Left lung (tissue), 10 donors: ENCODE data around the gene DCXR. TPM values are rescaled to one million over a fixed set of nuclear protein-coding genes. Genes with fewer than 3 reads are reported as not detected.
A peak's percentile ranks its signal among the peaks of the same experiment; 100 is the strongest.

Experiments used
- ATAC-seq: fragments of 200-7000 bp; cut with Tn5 transposase; one replicate; pipeline ENCODE4 v1.9.1; 2020; ENCODE audit warnings: moderate library complexity
- DNase-seq, 4 donors: peaks; one replicate each; pipeline ENCODE4 v3.0.0-alpha.2; 2013 to 2020
- H3K27ac ChIP-seq, 2 donors: fragments of 200-600 bp; sonication (generic) in 1 of 2; one replicate each; pipeline versions ENCODE4 v1.5.0 to v1.8.0; 2020 to 2021
- H3K27me3 ChIP-seq, 2 donors: fragments of 200-600 bp; sonication (generic) in 1 of 2; one replicate each; pipeline versions ENCODE4 v1.5.0 to v1.8.0; 2020 to 2021
- H3K36me3 ChIP-seq, 2 donors: fragments of 200-600 bp; sonication (generic) in 1 of 2; one replicate each; pipeline versions ENCODE4 v1.5.0 to v1.8.0; 2020 to 2021
- H3K4me1 ChIP-seq, 2 donors: fragments of 200-600 bp; one replicate each; pipeline ENCODE4 v1.8.0; 2021
- H3K4me3 ChIP-seq, 2 donors: fragments of 200-600 bp; sonication (generic) in 1 of 2; one replicate each; pipeline versions ENCODE4 v1.5.0 to v1.8.0; 2020 to 2021; ENCODE audit warnings: mild to moderate bottlenecking in 1 of 2
- H3K9me3 ChIP-seq, 2 donors: fragments of 200-600 bp; sonication (generic) in 1 of 2; one replicate each; pipeline versions ENCODE4 v1.5.0 to v1.8.0; 2020 to 2021
- intact Hi-C, 2 donors: fragments of 100-400 bp; cut with DNase I; formaldehyde crosslinking; loops; one replicate each; pipeline versions ENCODE4 v1.11.2 to v1.14.2; 2022
- polyA plus RNA-seq, 6 donors: library from polyadenylated mRNA; unstranded; fragments of 120-200 nt; gene quantifications; one replicate each; pipeline ENCODE4 v1.2.1, GENCODE V29; 2013; ENCODE audit not compliant: insufficient read length in 6 of 6
- total RNA-seq, 2 donors: library from RNA; stranded (reverse); fragmentation: NEBNext Ultra II Directional; extraction: Animal tissue kit (Norgen Biotek cat#: 25700); gene quantifications; one replicate each; pipeline ENCODE4 v1.2.1, GENCODE V29; 2021
- TF ChIP-seq, protein P1 (sequence below), 2 donors: fragments of 200-600 bp; sonication (generic) in 1 of 2; IDR thresholded peaks; one replicate each; pipeline versions ENCODE4 v1.5.0 to v1.8.0; 2021; ENCODE audit warnings: antibody characterized with exemption in 2 of 2
- donor health status: DM: no; HTN: yes; CAD: no.
- donor health status: DM: no; HTN: no; CAD: no.

Gene DCXR
- total and polyA plus RNA-seq, 8 donors = 56.0 to 152 (median 79.4) TPM

GRCh38 chr17:82053556-82054263 is 16.2 kb upstream of the DCXR start:
- no peak for ATAC-seq
- peak in 1 of 4 donors; percentile 68 for DNase-seq
- TF ChIP-seq, protein P1, sequence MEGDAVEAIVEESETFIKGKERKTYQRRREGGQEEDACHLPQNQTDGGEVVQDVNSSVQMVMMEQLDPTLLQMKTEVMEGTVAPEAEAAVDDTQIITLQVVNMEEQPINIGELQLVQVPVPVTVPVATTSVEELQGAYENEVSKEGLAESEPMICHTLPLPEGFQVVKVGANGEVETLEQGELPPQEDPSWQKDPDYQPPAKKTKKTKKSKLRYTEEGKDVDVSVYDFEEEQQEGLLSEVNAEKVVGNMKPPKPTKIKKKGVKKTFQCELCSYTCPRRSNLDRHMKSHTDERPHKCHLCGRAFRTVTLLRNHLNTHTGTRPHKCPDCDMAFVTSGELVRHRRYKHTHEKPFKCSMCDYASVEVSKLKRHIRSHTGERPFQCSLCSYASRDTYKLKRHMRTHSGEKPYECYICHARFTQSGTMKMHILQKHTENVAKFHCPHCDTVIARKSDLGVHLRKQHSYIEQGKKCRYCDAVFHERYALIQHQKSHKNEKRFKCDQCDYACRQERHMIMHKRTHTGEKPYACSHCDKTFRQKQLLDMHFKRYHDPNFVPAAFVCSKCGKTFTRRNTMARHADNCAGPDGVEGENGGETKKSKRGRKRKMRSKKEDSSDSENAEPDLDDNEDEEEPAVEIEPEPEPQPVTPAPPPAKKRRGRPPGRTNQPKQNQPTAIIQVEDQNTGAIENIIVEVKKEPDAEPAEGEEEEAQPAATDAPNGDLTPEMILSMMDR (IDR thresholded peaks at IDR 0.05) = no peak
- Histone ChIP-seq H3K27ac (no peak overlapping the region), H3K4me3 (peak overlapping the region in 1 of 2 donors; percentile 75), H3K27me3 (no peaks in the 10 kb centered on the region), H3K9me3 (no peaks in the 10 kb centered on the region), H3K4me1 (peaks cover 17 to 41% of the 10 kb centered on the region in 2 donors), H3K36me3 (peaks cover 0 to 68% of the 10 kb centered on the region in 2 donors)
- intact Hi-C loops = no loop called here

DNA sequence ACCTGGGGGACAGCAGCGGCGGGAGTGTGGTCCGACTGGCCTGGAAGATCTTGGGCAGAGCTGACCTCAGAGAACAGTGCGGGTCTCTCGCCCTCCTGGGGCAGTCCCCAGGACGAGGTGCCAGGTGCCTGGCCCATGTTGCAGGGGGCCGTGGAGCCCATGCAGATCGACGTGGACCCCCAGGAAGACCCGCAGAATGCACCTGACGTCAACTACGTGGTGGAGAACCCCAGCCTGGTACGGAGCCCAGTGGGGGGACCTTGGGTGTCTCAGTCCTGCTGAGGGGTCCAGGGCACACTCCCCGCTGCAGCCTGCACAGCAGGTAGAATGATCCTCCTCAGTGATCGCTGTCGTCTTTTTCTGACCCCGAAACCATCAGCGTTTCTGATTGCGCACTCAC is 15.6 kb upstream of the DCXR start:
- intact Hi-C loops = no loop called here
- H3K4me3 ChIP-seq = peak overlapping the region in 1 of 2 donors; percentile 75
- ATAC-seq = no peak

DNA sequence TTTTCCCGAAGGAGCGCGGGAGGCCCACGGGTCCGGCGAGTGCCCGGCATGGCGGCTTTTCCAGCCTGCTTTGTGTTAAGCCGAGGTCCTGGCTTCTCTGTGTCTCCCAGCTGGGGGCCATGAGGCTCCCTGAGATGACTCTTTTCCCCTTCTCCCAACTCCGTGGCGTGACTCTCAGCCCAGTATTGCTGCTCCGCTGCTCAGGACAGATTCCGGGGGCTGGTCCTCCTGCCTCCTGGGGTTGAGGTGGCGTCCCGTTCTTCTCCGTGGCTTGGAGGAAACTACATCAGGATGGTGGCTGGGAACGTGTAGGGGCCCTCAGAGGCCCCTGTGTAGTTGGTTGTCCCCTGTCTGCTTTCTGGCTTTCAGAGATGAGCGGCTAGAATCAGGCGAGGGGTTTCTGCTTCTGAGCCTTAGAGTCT is 15.2 kb upstream of the DCXR start:
- Histone ChIP-seq H3K9me3 (no peaks in the 10 kb centered on the region), H3K36me3 (peaks cover 0 to 68% of the 10 kb centered on the region in 2 donors), H3K4me3 (peak overlapping the region; percentile 75 to 87), H3K27ac (no peak overlapping the region), H3K4me1 (peaks cover 17 to 41% of the 10 kb centered on the region in 2 donors), H3K27me3 (no peaks in the 10 kb centered on the region)
- intact Hi-C loops = no loop called here
- TF ChIP-seq, protein P1 (IDR thresholded peaks at IDR 0.05) = no peak
- no peak for ATAC-seq
- DNase-seq = no peak

More for the DNA sequence above, 15.6 kb upstream of the DCXR start:
- TF ChIP-seq, protein P1 (IDR thresholded peaks at IDR 0.05) = no peak
- Histone ChIP-seq H3K4me1 (peaks cover 17 to 41% of the 10 kb centered on the region in 2 donors), H3K27me3 (no peaks in the 10 kb centered on the region), H3K36me3 (peaks cover 0 to 68% of the 10 kb centered on the region in 2 donors), H3K27ac (no peak overlapping the region), H3K9me3 (no peaks in the 10 kb centered on the region)
- DNase-seq = peak in 1 of 4 donors; percentile 60

DNA sequence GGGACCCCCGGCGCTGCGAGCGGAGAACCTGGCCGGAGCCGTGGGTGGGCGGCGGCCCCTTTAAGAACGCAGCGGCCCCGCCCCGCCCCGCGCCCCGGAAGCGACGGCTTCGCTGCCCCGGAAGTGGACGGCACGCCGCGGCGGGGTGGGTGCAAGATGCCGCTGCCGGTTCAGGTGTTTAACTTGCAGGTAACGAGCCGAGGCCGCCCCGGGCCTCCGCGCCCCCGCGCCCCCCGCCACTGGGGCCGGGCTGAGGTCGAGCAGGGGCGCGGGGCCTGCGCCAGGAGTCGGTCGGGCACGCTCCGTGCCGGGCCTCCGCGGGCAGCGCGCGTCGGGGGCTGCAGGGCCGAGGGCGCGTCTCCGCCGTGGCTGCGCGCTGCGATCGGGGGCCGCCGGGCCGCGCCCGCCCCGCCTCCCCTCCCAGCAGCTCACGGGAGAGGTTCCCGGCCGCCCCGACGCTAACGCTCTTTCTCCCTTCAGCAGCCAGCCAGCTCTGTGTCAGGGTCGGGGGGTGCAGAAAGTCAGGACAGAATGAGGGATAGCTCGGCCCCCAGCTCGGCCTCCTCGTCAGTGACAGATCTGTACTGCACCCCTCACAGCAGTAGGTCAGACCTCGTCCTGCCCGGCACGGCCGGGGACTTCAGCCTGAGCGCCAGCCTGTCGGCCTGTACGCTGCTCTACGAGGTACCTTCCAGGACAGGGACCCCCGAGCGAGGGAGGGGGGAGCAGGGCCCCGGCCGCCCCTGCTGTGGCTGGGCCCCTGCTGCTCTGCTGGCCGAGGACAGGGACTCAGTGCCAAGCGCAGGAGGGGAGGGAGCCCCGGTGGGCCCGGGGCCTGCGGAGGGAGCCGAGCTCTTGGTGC is 14.5 kb upstream of the DCXR start, which contains the start of the genes GPS1 and RFNG:
TSS of gene GPS1 (plus strand) at position 123 of the 862 bp plus-strand sequence. CDS start at position 157, 34 bp downstream.
TSS of gene RFNG (minus strand) at position 36 of the 862 bp plus-strand sequence. CDS start 45 bp downstream, outside the sequence.
- no peaks in the 10 kb centered on the region for H3K9me3 ChIP-seq
- H3K36me3 ChIP-seq = peaks cover 0 to 68% of the 10 kb centered on the region in 2 donors
- peak within 1 kb of the TSS; percentile 75 to 87 for H3K4me3 ChIP-seq
- ATAC-seq (peak; percentile 86), DNase-seq (peak; percentile 59 to 96 (median 73))
- peaks cover 17 to 41% of the 10 kb centered on the region in 2 donors for H3K4me1 ChIP-seq
- intact Hi-C loops = no loop called here
- peak within 1 kb of the TSS in 1 of 2 donors; percentile 41 for H3K27ac ChIP-seq
- TF ChIP-seq, protein P1 (IDR thresholded peaks at IDR 0.05) = no peak
- H3K27me3 ChIP-seq = no peaks in the 10 kb centered on the region
